K562 (cell line): ENCODE data around the gene DKK3. TPM values are rescaled to one million over a fixed set of nuclear protein-coding genes. Genes with fewer than 3 reads are reported as not detected.

Experiments
- ATAC-seq: fragments of 200-7000 bp; cut with Tn5 transposase; 3 replicates; pipeline ENCODE4 v1.9.1; 2020; ENCODE audit warnings: moderate library complexity
- BruUV-seq: library from RNA; stranded (reverse); fragments of 400-500 nt; replicated peaks from 2 replicates; lab custom pipeline; 2021; lab: Mats Ljungman, UMichigan
- CTCF ChIA-PET: fragments of 300-600 bp; formaldehyde crosslinking; extraction: SDS; loops from one replicate; lab custom pipeline; 2021; ENCODE audit warnings: low intra/inter-chr PET ratio; lab: Yijun Ruan, JAX
- POLR2A ChIA-PET: fragments of 300-600, 350-650 bp; sonication (Branson Sonifier 250); formaldehyde crosslinking; extraction: SDS; loops from one replicate; lab custom pipeline; 2021; ENCODE audit warnings: antibody characterized with exemption, inconsistent platforms; lab: Yijun Ruan, JAX
- DNase-seq, 4 experiments: peaks; one replicate each; pipeline versions ENCODE4 v3.0.0 to v3.0.0-alpha.2; 2011 to 2018; ENCODE audit warnings: low spot score in 3 of 4, mixed read lengths in 3 of 4; ENCODE audit errors: extremely low read depth in 1 of 4
- FAIRE-seq: peaks from 2 replicates; lab custom pipeline; 2011; peaks lifted over from hg19 to GRCh38; lab: Jason Lieb, UNC
- H2AFZ ChIP-seq: 2 replicates; pipeline ENCODE4 v1.6.0; 2011; ENCODE audit warnings: low read depth, low read length, control low read depth, inconsistent platforms
- H3K27ac ChIP-seq: fragments of 200-600 bp; 3 replicates; pipeline ENCODE4 v1.8.0; 2011; ENCODE audit warnings: low read depth, mild to moderate bottlenecking, control low read depth, inconsistent platforms, low read length, moderate library complexity, mixed read lengths; ENCODE audit errors: extremely low read depth
- H3K27me3 ChIP-seq, 2 experiments: fragments of 300-600 bp in 1 of 2; 2 replicates in 1 of 2; 3 replicates in 1 of 2; pipeline versions ENCODE4 v1.6.0 to v1.8.0; 2011; ENCODE audit warnings: inconsistent platforms in 2 of 2, low read length in 2 of 2, mild to moderate bottlenecking in 1 of 2, mixed read lengths in 1 of 2, moderate library complexity in 1 of 2; ENCODE audit not compliant: control insufficient read depth in 2 of 2, insufficient read depth in 2 of 2
- H3K36me3 ChIP-seq: fragments of 300-600 bp; 3 replicates; pipeline ENCODE4 v1.8.0; 2011; ENCODE audit warnings: mild to moderate bottlenecking, low read length, inconsistent platforms; ENCODE audit not compliant: control insufficient read depth, insufficient read depth
- H3K4me1 ChIP-seq, 2 experiments: fragments of 200-600 bp in 1 of 2; replicated peaks in 1 of 2; 2 replicates in 1 of 2; 3 replicates in 1 of 2; pipeline versions ENCODE4 v1.5.1 to v1.8.0; 2011; ENCODE audit warnings: inconsistent platforms in 2 of 2, low read length in 2 of 2, mild to moderate bottlenecking in 1 of 2, mixed read lengths in 1 of 2, moderate library complexity in 1 of 2; ENCODE audit not compliant: control insufficient read depth in 2 of 2, insufficient read depth in 2 of 2
- H3K4me2 ChIP-seq: 2 replicates; pipeline ENCODE4 v1.6.1; 2011; ENCODE audit warnings: low read length, control low read depth, inconsistent platforms, mixed read lengths; ENCODE audit not compliant: insufficient read depth
- H3K4me3 ChIP-seq: fragments of 200-600 bp; sonication (generic), shearing (Covaris generic); 2 replicates; pipeline ENCODE4 v1.5.1; 2016; ENCODE audit warnings: control low read depth, inconsistent platforms
- H3K79me2 ChIP-seq: fragments of 200-600 bp; 3 replicates; pipeline ENCODE4 v1.8.0; 2011; ENCODE audit warnings: low read length, inconsistent platforms; ENCODE audit not compliant: control insufficient read depth, insufficient read depth
- H3K9ac ChIP-seq, 2 experiments: 2 replicates each; pipeline versions ENCODE4 v1.6.0 to v1.6.1; 2011; ENCODE audit warnings: low read depth in 2 of 2, low read length in 2 of 2, control low read depth in 1 of 2, inconsistent platforms in 1 of 2, mild to moderate bottlenecking in 1 of 2, mixed read lengths in 1 of 2; ENCODE audit not compliant: insufficient read depth in 1 of 2
- H3K9me1 ChIP-seq: one replicate; pipeline ENCODE4 v1.6.0; 2011; ENCODE audit warnings: inconsistent platforms, mild to moderate bottlenecking, low read length, moderate library complexity; ENCODE audit not compliant: control insufficient read depth, insufficient read depth
- H3K9me3 ChIP-seq: replicated peaks from 2 replicates; pipeline ENCODE4 v1.5.1; 2011; ENCODE audit warnings: low read depth, low read length, inconsistent platforms; ENCODE audit not compliant: control insufficient read depth, insufficient read depth
- H4K20me1 ChIP-seq: replicated peaks from 2 replicates; pipeline ENCODE4 v1.6.1; 2011; ENCODE audit warnings: low read length, inconsistent platforms, mixed read lengths; ENCODE audit not compliant: control insufficient read depth, insufficient read depth
- CBFA2T2 ChIP-seq: fragments of 450-650 bp; conservative IDR thresholded peaks from 2 replicates; pipeline ENCODE4 v1.6.1; 2017; ENCODE audit warnings: mild to moderate bottlenecking
- CBFA2T3 ChIP-seq: fragments of 450-650 bp; IDR thresholded peaks from 2 replicates; pipeline ENCODE4 v1.6.1; 2017
- DPF2 ChIP-seq: fragments of 450-650 bp; IDR thresholded peaks from 2 replicates; pipeline ENCODE4 v1.6.1; 2016
- ETV6 ChIP-seq, 3 experiments: fragments of 150-350 bp in 1 of 3; sonication (generic) in 1 of 3; formaldehyde crosslinking in 1 of 3; IDR thresholded peaks; 2 replicates each; pipeline versions ENCODE4 v1.6.1 to v1.8.0; 2014 to 2022; ENCODE audit warnings: borderline replicate concordance in 2 of 3, low read depth in 2 of 3, antibody characterized with exemption in 1 of 3, low read length in 1 of 3, mild to moderate bottlenecking in 1 of 3, missing genetic modification reagents in 1 of 3
- GABPA ChIP-seq: fragments of 200-800 bp; sonication (Bioruptor generic); conservative IDR thresholded peaks from 2 replicates; pipeline ENCODE4 v1.6.1; 2016; ENCODE audit warnings: low read depth, missing genetic modification characterization, missing compliant biosample characterization
- JUN ChIP-seq, 2 experiments: sonication (generic) in 1 of 2; formaldehyde crosslinking in 1 of 2; IDR thresholded peaks; 2 replicates each; pipeline versions ENCODE4 v1.6.1 to v1.8.0; 2012 to 2022; ENCODE audit warnings: borderline replicate concordance in 2 of 2, mild to moderate bottlenecking in 2 of 2, improper control_type of control experiment in 1 of 2, low read depth in 1 of 2, low read length in 1 of 2, missing genetic modification reagents in 1 of 2
- MAZ ChIP-seq, 2 experiments: fragments of 450-650 bp in 1 of 2; sonication (generic) in 1 of 2; formaldehyde crosslinking; IDR thresholded peaks in 1 of 2; conservative IDR thresholded peaks in 1 of 2; 2 replicates each; pipeline versions ENCODE4 v1.4.0 to v1.5.0; 2020; ENCODE audit warnings: mild to moderate bottlenecking in 1 of 2, missing genetic modification reagents in 1 of 2
- SRF ChIP-seq, 2 experiments: fragments of 250-450, 450-650 bp in 1 of 2; sonication (Bioruptor Pico) in 1 of 2; sonication (generic) in 1 of 2; formaldehyde crosslinking; IDR thresholded peaks; 2 replicates each; pipeline versions ENCODE4 v1.5.0 to v1.5.1; 2020 to 2022; ENCODE audit warnings: mild to moderate bottlenecking in 1 of 2, missing genetic modification reagents in 1 of 2
- VEZF1 ChIP-seq: fragments of 200-800 bp; sonication (Bioruptor generic); IDR thresholded peaks from 2 replicates; pipeline ENCODE4 v1.6.1; 2017; ENCODE audit warnings: missing genetic modification characterization, missing compliant biosample characterization
- ZNF445 ChIP-seq: fragments of 250-450 bp; sonication (Bioruptor Pico); IDR thresholded peaks from 2 replicates; pipeline ENCODE4 v1.4.0; 2020; ENCODE audit warnings: low read depth, mild to moderate bottlenecking, moderate library complexity
- ZNF766 ChIP-seq: fragments of 200-800 bp; sonication (Bioruptor generic); conservative IDR thresholded peaks from 2 replicates; pipeline ENCODE4 v1.6.1; 2016; ENCODE audit warnings: missing genetic modification characterization, missing compliant biosample characterization
- WGBS: fragments of 100-300 bp; shearing (Covaris generic); methylation state at CpG from one replicate; pipeline ENCODE4 v1.1.6; 2016; ENCODE audit warnings: low coverage, mixed read lengths; ENCODE audit not compliant: insufficient coverage; ENCODE audit errors: missing lambda C conversion rate; 5-methylcytosine and 5-hydroxymethylcytosine counted together
- in situ Hi-C: fragments of 300-500 bp; cut with MboI; formaldehyde crosslinking; loops from 4 replicates; pipeline ENCODE4 v1.15.0; 2018; ENCODE audit warnings: inconsistent platforms, mixed read lengths
- intact Hi-C: fragments of 100-400 bp; cut with micrococcal nuclease; formaldehyde crosslinking; loops from 2 replicates; pipeline ENCODE4 v1.14.2; 2022
- polyA plus RNA-seq, 8 experiments: library from polyadenylated mRNA; depleted of rRNA in 4 of 8; stranded (reverse) in 5 of 8; unstranded in 3 of 8; fragments of >200 nt; fragmentation: Nextera tagmentation in 2 of 8; fragmentation: Illumina TruSeq in 1 of 8; extraction: Ambion mirVana in 2 of 8; extraction: Trizol in 1 of 8; gene quantifications; 2 replicates each; pipeline versions ENCODE4 v1.2.1 to v1.2.3, GENCODE V29; 2011 to 2014; ENCODE audit warnings: inconsistent platforms in 1 of 8, missing spikeins in 1 of 8
- total RNA-seq, 7 experiments: library from RNA; depleted of rRNA in 6 of 7; stranded (reverse); fragments of >200 nt in 6 of 7; fragmentation: Illumina TruSeq in 2 of 7; extraction: Trizol in 2 of 7; gene quantifications; 2 replicates each; pipeline versions ENCODE4 v1.2.1 to v1.2.3, GENCODE V29; 2011 to 2021; ENCODE audit warnings: low replicate concordance in 1 of 7
- TF ChIP-seq, protein P1 (sequence below): fragments of 450-650 bp; IDR thresholded peaks from 2 replicates; pipeline ENCODE4 v1.6.1; 2016; ENCODE audit warnings: missing biosample characterization, missing genetic modification characterization
- TF ChIP-seq, protein P2 (sequence below), 2 experiments: IDR thresholded peaks in 1 of 2; conservative IDR thresholded peaks in 1 of 2; 2 replicates each; pipeline ENCODE4 v1.6.1; 2016; ENCODE audit warnings: low read depth in 2 of 2, mild to moderate bottlenecking in 1 of 2, missing compliant biosample characterization in 1 of 2, missing genetic modification characterization in 1 of 2, moderate library complexity in 1 of 2

Gene DKK3
- total and polyA plus RNA-seq, 9 of the 15 experiments (the other 6 are each of a cell fraction or from before 2014, with no cell fraction given) = 0.14 to 0.85 (median 0.38) TPM; not detected in 6

DNA sequence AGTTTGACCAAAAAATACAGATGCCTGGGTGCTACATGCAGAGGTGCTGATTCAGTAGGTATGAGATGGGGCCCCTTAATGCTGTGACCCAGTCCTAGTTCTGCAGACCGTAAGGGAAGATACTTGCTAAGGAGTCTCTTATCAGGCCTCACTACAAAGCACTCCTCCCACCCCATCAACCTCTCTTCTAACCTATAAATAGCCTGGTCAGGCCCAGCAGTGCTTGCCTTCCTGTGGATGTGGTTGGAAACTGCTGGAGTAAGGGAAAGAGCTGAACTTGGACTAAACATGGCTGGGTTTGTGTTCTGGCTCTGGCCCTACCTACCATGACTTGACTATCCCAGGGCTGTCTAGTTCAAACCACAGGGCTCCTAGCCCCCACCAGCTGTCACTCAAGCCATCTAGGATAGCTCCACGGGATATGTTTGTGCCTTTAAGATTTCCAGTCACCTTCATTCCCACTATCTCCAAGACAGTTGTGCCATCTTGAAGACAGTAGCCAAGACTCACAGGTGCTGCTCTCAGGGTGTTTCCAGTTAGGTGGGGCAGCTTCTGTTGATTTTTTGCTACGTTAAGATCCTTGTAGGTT lies 9.5 kb upstream of the DKK3 start:
- WGBS = 4% methylated on average over 3 of the region's 3 CpGs
- Histone ChIP-seq H3K79me2 (no peaks in the 10 kb centered on the region), H3K4me2 (peak overlapping the region; percentile 9; the same call in 1 of the 2 replicates), H3K4me3 (no peak overlapping the region), H4K20me1 (no peaks in the 10 kb centered on the region), H3K4me1 (peaks cover 0 to 27% of the 10 kb centered on the region in 2 experiments; a peak in 3 of 5 replicates), H3K9ac (no peak overlapping the region), H3K9me3 (no peaks in the 10 kb centered on the region), H3K36me3 (no peaks in the 10 kb centered on the region), H3K27ac (no peak overlapping the region), H3K27me3 (no peaks in the 10 kb centered on the region), H3K9me1 (no peaks in the 10 kb centered on the region), H2AFZ (no peak overlapping the region; the same call in 1 of the 2 replicates)
- ATAC-seq = peak; percentile 90
- CTCF ChIA-PET = no interaction called here
- no TSS peak for BruUV-seq
- DNase-seq = peak in 3 of 4 experiments; percentile 25 to 79 (median 72)
- POLR2A ChIA-PET = interaction anchor here (0.6 to 0.7 kb wide), 2 partner anchors 13 to 142 kb away, joined by 3 to 4 read pairs; no protein-coding TSS in a partner anchor
- in situ Hi-C loops (no loop called here), intact Hi-C loops (no loop called here)
- peak; percentile 77 for FAIRE-seq
- TF ChIP-seq CBFA2T2 (0 out of 2 replicates have a peak, but pooled peaks have one; percentile 31), ETV6 (IDR thresholded peaks at IDR 0.05; ENCODE audit: borderline replicate concordance in 1 of 2, low read depth in 2 of 2, low read length in 1 of 2) (no peak), ETV6 (CRISPR knock-in tag; IDR thresholded peaks at IDR 0.05; ENCODE audit: borderline replicate concordance) (no peak), GABPA (0 out of 2 replicates have a peak, but pooled peaks have one; percentile 44), VEZF1 (peak; percentile 30; the same call in 1 of the 2 replicates), SRF (CRISPR knock-in tag; IDR thresholded peaks at IDR 0.05) (peak in 1 of 2 experiments; percentile 66; a peak in 2 of 4 replicates), JUN (IDR thresholded peaks at IDR 0.05; ENCODE audit: borderline replicate concordance, low read depth, low read length) (no peak), JUN (CRISPR knock-in tag; IDR thresholded peaks at IDR 0.05; ENCODE audit: borderline replicate concordance) (no peak), CBFA2T3 (peak; percentile 51; the same call in 1 of the 2 replicates), DPF2 (peak; percentile 17; the same call in 1 of the 2 replicates), ZNF766 (peak; percentile 81), ZNF445 (CRISPR knock-in tag) (no peak), MAZ (CRISPR knock-in tag; conservative IDR thresholded peaks at IDR 0.05 in 1 of 2, IDR thresholded peaks at IDR 0.05 in 1 of 2) (peak; percentile 35 to 37; a peak in 1 of 4 replicates)
- TF ChIP-seq, protein P1, sequence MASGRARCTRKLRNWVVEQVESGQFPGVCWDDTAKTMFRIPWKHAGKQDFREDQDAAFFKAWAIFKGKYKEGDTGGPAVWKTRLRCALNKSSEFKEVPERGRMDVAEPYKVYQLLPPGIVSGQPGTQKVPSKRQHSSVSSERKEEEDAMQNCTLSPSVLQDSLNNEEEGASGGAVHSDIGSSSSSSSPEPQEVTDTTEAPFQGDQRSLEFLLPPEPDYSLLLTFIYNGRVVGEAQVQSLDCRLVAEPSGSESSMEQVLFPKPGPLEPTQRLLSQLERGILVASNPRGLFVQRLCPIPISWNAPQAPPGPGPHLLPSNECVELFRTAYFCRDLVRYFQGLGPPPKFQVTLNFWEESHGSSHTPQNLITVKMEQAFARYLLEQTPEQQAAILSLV (tag) = no peak
- TF ChIP-seq, protein P2, sequence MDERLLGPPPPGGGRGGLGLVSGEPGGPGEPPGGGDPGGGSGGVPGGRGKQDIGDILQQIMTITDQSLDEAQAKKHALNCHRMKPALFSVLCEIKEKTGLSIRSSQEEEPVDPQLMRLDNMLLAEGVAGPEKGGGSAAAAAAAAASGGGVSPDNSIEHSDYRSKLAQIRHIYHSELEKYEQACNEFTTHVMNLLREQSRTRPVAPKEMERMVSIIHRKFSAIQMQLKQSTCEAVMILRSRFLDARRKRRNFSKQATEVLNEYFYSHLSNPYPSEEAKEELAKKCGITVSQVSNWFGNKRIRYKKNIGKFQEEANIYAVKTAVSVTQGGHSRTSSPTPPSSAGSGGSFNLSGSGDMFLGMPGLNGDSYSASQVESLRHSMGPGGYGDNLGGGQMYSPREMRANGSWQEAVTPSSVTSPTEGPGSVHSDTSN (CRISPR knock-in tag; IDR thresholded peaks at IDR 0.05; ENCODE audit: low read depth) = no peak
- TF ChIP-seq, protein P2 (tag; conservative IDR thresholded peaks at IDR 0.05; ENCODE audit: low read depth) = 0 out of 2 replicates have a peak, but pooled peaks have one; percentile 53
